WTC11 (cell line): ENCODE measurements around the gene MIF. TPM values are rescaled to one million over a fixed set of nuclear protein-coding genes. Genes with fewer than 3 reads are reported as not detected.

Experiments used
- ATF1 ChIP-seq: sonication (generic); formaldehyde crosslinking; IDR thresholded peaks from 2 replicates; pipeline ENCODE4 v1.8.1; 2023; ENCODE audit warnings: mild to moderate bottlenecking, moderate library complexity, missing genetic modification reagents
- CDX4 ChIP-seq: fragments of 250-450 bp; sonication (Bioruptor Pico); IDR thresholded peaks from 2 replicates; pipeline ENCODE4 v1.9.0; 2021; ENCODE audit warnings: moderate library complexity, mild to moderate bottlenecking, inconsistent platforms, borderline replicate concordance
- CTCF ChIP-seq: fragments of 200-600 bp; IDR thresholded peaks from 2 replicates; pipeline ENCODE4 v1.8.0; 2022; ENCODE audit warnings: antibody characterized with exemption
- E2F5 ChIP-seq: sonication (generic); formaldehyde crosslinking; IDR thresholded peaks from 2 replicates; pipeline ENCODE4 v1.8.1; 2022; ENCODE audit warnings: mild to moderate bottlenecking, moderate library complexity, missing genetic modification reagents
- ETV6 ChIP-seq: sonication (generic); formaldehyde crosslinking; IDR thresholded peaks from 2 replicates; pipeline ENCODE4 v1.8.1; 2022; ENCODE audit warnings: mild to moderate bottlenecking, missing genetic modification reagents
- FOXP1 ChIP-seq: sonication (generic); formaldehyde crosslinking; IDR thresholded peaks from 2 replicates; pipeline ENCODE4 v1.8.0; 2022; ENCODE audit warnings: missing genetic modification reagents, mild to moderate bottlenecking, moderate library complexity, borderline replicate concordance
- FOXP4 ChIP-seq: sonication (generic); formaldehyde crosslinking; IDR thresholded peaks from 2 replicates; pipeline ENCODE4 v1.8.0; 2022; ENCODE audit warnings: mild to moderate bottlenecking, missing genetic modification reagents
- GABPB1 ChIP-seq: sonication (generic); formaldehyde crosslinking; IDR thresholded peaks from 2 replicates; pipeline ENCODE4 v1.8.1; 2023; ENCODE audit warnings: mild to moderate bottlenecking, missing genetic modification reagents
- GRHL2 ChIP-seq: fragments of 250-450 bp; sonication (Bioruptor Pico); IDR thresholded peaks from 2 replicates; pipeline ENCODE4 v1.8.0; 2022; ENCODE audit warnings: mild to moderate bottlenecking, moderate library complexity; ENCODE audit not compliant: insufficient replicate concordance, severe bottlenecking
- HMGA2 ChIP-seq: fragments of 250-450 bp; sonication (Bioruptor Pico); IDR thresholded peaks from 2 replicates; pipeline ENCODE4 v1.4.0; 2021; ENCODE audit warnings: mild to moderate bottlenecking, moderate library complexity
- IRF1 ChIP-seq: sonication (generic); formaldehyde crosslinking; IDR thresholded peaks from 2 replicates; pipeline ENCODE4 v1.8.0; 2023; ENCODE audit warnings: missing genetic modification reagents
- KAT7 ChIP-seq: sonication (generic); formaldehyde crosslinking; IDR thresholded peaks from 2 replicates; pipeline ENCODE4 v1.8.1; 2023; ENCODE audit warnings: missing genetic modification reagents, mild to moderate bottlenecking, borderline replicate concordance
- MLX ChIP-seq: sonication (generic); formaldehyde crosslinking; IDR thresholded peaks from 2 replicates; pipeline ENCODE4 v1.8.1; 2023; ENCODE audit warnings: mild to moderate bottlenecking, missing genetic modification reagents, moderate library complexity
- NR1H2 ChIP-seq: sonication (generic); formaldehyde crosslinking; IDR thresholded peaks from 2 replicates; pipeline ENCODE4 v1.9.0; 2021; ENCODE audit warnings: mild to moderate bottlenecking, moderate library complexity, missing genetic modification reagents
- OVOL2 ChIP-seq: fragments of 250-450 bp; sonication (Bioruptor Pico); IDR thresholded peaks from 2 replicates; pipeline ENCODE4 v1.9.0; 2021; ENCODE audit warnings: mild to moderate bottlenecking, borderline replicate concordance
- PRDM15 ChIP-seq: sonication (generic); formaldehyde crosslinking; IDR thresholded peaks from 2 replicates; pipeline ENCODE4 v1.8.0; 2022; ENCODE audit warnings: missing genetic modification reagents
- RELA ChIP-seq: sonication (generic); formaldehyde crosslinking; IDR thresholded peaks from 2 replicates; pipeline ENCODE4 v1.8.1; 2022; ENCODE audit warnings: missing genetic modification reagents, mild to moderate bottlenecking, borderline replicate concordance
- RORB ChIP-seq: fragments of 250-450 bp; sonication (Bioruptor Pico); IDR thresholded peaks from 2 replicates; pipeline ENCODE4 v1.9.0; 2021; ENCODE audit warnings: mild to moderate bottlenecking
- SMAD4 ChIP-seq: sonication (generic); formaldehyde crosslinking; IDR thresholded peaks from 2 replicates; pipeline ENCODE4 v1.8.0; 2022; ENCODE audit warnings: mild to moderate bottlenecking, missing genetic modification reagents
- TEAD4 ChIP-seq: sonication (generic); formaldehyde crosslinking; IDR thresholded peaks from 2 replicates; pipeline ENCODE4 v1.8.0; 2022; ENCODE audit warnings: mild to moderate bottlenecking, missing genetic modification reagents
- USF1 ChIP-seq: sonication (generic); formaldehyde crosslinking; IDR thresholded peaks from 2 replicates; pipeline ENCODE4 v1.8.0; 2022; ENCODE audit warnings: mild to moderate bottlenecking, missing genetic modification reagents
- ZNF121 ChIP-seq: sonication (generic); formaldehyde crosslinking; IDR thresholded peaks from 2 replicates; pipeline ENCODE4 v1.8.0; 2023; ENCODE audit warnings: missing genetic modification reagents
- ZNF232 ChIP-seq: sonication (generic); formaldehyde crosslinking; IDR thresholded peaks from 2 replicates; pipeline ENCODE4 v1.8.0; 2022; ENCODE audit warnings: mild to moderate bottlenecking, missing genetic modification reagents
- ZNF263 ChIP-seq: sonication (generic); formaldehyde crosslinking; IDR thresholded peaks from 2 replicates; pipeline ENCODE4 v1.8.1; 2022; ENCODE audit warnings: low read depth, mild to moderate bottlenecking, moderate library complexity, missing genetic modification reagents
- ZNF416 ChIP-seq: fragments of 250-450 bp; sonication (Bioruptor Pico); IDR thresholded peaks from 2 replicates; pipeline ENCODE4 v1.9.0; 2021; ENCODE audit warnings: mild to moderate bottlenecking, inconsistent platforms
- ZNF425 ChIP-seq: fragments of 250-450 bp; sonication (Bioruptor Pico); conservative IDR thresholded peaks from 2 replicates; pipeline ENCODE4 v1.9.0; 2021; ENCODE audit warnings: mild to moderate bottlenecking
- total RNA-seq: library from RNA; stranded (reverse); gene quantifications from 3 replicates; pipeline ENCODE4 v1.2.3, GENCODE V29; 2021

The MIF gene
- total RNA-seq, 1 experiment from 2014 or later: 1,424 TPM

- TF ChIP-seq USF1 (CRISPR knock-in tag) (peak; percentile 32; the same call in 1 of the 2 replicates), OVOL2 (CRISPR knock-in tag) (no peak), GABPB1 (CRISPR knock-in tag) (peak; percentile 63), FOXP4 (CRISPR knock-in tag) (no peak; the same call in 1 of the 2 replicates), IRF1 (CRISPR knock-in tag) (no peak), ZNF121 (CRISPR knock-in tag) (no peak), ATF1 (no peak), SMAD4 (CRISPR knock-in tag) (no peak), ZNF232 (CRISPR knock-in tag) (peak; percentile 37; the same call in 1 of the 2 replicates), PRDM15 (CRISPR knock-in tag) (no peak), KAT7 (CRISPR knock-in tag) (no peak), ZNF425 (no peak), MLX (CRISPR knock-in tag) (no peak), ETV6 (CRISPR knock-in tag) (peak; percentile 84), RELA (CRISPR knock-in tag) (no peak), CTCF (peak; percentile 83), E2F5 (CRISPR knock-in tag) (peak; percentile 51; the same call in 1 of the 2 replicates), ZNF416 (CRISPR knock-in tag) (no peak), FOXP1 (CRISPR knock-in tag) (peak; percentile 67), CDX4 (CRISPR knock-in tag) (no peak), ZNF263 (CRISPR knock-in tag) (no peak), RORB (CRISPR knock-in tag) (no peak), NR1H2 (CRISPR knock-in tag) (no peak), TEAD4 (CRISPR knock-in tag) (no peak; the same call in 1 of the 2 replicates), GRHL2 (no peak), HMGA2 (no peak)
Observed at GRCh38 chr22:23893945-23894709, at the start of gene MIF (continued).
